Neural progenitor cell (in vitro differentiated cells): ENCODE data around the gene FOXF2. TPM values are rescaled to one million over a fixed set of nuclear protein-coding genes. Genes with fewer than 3 reads are reported as not detected.

Source experiments
- DNase-seq: peaks from one replicate; pipeline ENCODE4 v3.0.0-alpha.2; 2016; ENCODE audit warnings: low spot score
- H2AFZ ChIP-seq: fragments of 200-600 bp; sonication (generic); replicated peaks from 2 replicates; pipeline ENCODE4 v1.6.1; 2016; ENCODE audit warnings: antibody characterized with exemption
- H3F3A ChIP-seq: fragments of 200-600 bp; sonication (generic); 2 replicates; pipeline ENCODE4 v1.6.1; 2016; ENCODE audit warnings: antibody characterized with exemption, low read depth
- H3K27ac ChIP-seq: fragments of 200-600 bp; sonication (generic); 2 replicates; pipeline ENCODE4 v1.5.1; 2016; ENCODE audit warnings: mild to moderate bottlenecking
- H3K27me3 ChIP-seq: fragments of 200-600 bp; sonication (generic); 2 replicates; pipeline ENCODE4 v1.6.1; 2016; ENCODE audit warnings: mild to moderate bottlenecking, moderate library complexity
- H3K36me3 ChIP-seq: fragments of 200-600 bp; sonication (generic); 2 replicates; pipeline ENCODE4 v1.5.1; 2016
- H3K4me1 ChIP-seq: fragments of 200-600 bp; sonication (generic); 2 replicates; pipeline ENCODE4 v1.6.1; 2016; ENCODE audit warnings: mixed run types
- H3K4me2 ChIP-seq: fragments of 200-600 bp; sonication (generic); 2 replicates; pipeline ENCODE4 v1.6.1; 2016
- H3K4me3 ChIP-seq: fragments of 200-600 bp; sonication (generic); 2 replicates; pipeline ENCODE4 v1.5.1; 2016
- H3K79me2 ChIP-seq: fragments of 200-600 bp; sonication (generic); 2 replicates; pipeline ENCODE4 v1.6.1; 2016; ENCODE audit warnings: low read depth
- H3K9ac ChIP-seq: fragments of 200-600 bp; sonication (generic); 2 replicates; pipeline ENCODE4 v1.6.1; 2016
- H3K9me3 ChIP-seq: fragments of 200-600 bp; sonication (generic); 2 replicates; pipeline ENCODE4 v1.5.1; 2016; ENCODE audit warnings: low read depth
- H4K20me1 ChIP-seq: fragments of 200-600 bp; sonication (generic); 2 replicates; pipeline ENCODE4 v1.6.1; 2016; ENCODE audit warnings: low read depth
- H3K27ac Mint-ChIP-seq: 3 replicates; pipeline ENCODE4 v1.8.0; 2021; ENCODE audit warnings: mixed read lengths
- H3K27me3 Mint-ChIP-seq: 2 replicates; pipeline ENCODE4 v1.8.0; 2022; ENCODE audit warnings: low read depth, mild to moderate bottlenecking, inconsistent platforms, moderate library complexity, mixed read lengths; ENCODE audit not compliant: insufficient read depth
- H3K36me3 Mint-ChIP-seq: 3 replicates; pipeline ENCODE4 v1.8.0; 2021; ENCODE audit warnings: mixed read lengths
- H3K4me1 Mint-ChIP-seq: 3 replicates; pipeline ENCODE4 v1.8.0; 2021; ENCODE audit warnings: mixed read lengths
- H3K4me3 Mint-ChIP-seq: 3 replicates; pipeline ENCODE4 v1.8.0; 2021; ENCODE audit warnings: mild to moderate bottlenecking, moderate library complexity, mixed read lengths
- H3K9me3 Mint-ChIP-seq: 3 replicates; pipeline ENCODE4 v1.8.0; 2020; ENCODE audit warnings: mixed read lengths
- EZH2 ChIP-seq: fragments of 200-600 bp; sonication (generic); IDR thresholded peaks from 2 replicates; pipeline ENCODE4 v1.6.1; 2017; ENCODE audit warnings: antibody characterized with exemption, mild to moderate bottlenecking, moderate library complexity
- EZH2phosphoT487 ChIP-seq: fragments of 200-600 bp; sonication (generic); IDR thresholded peaks from 2 replicates; pipeline ENCODE4 v1.6.1; 2017; ENCODE audit warnings: antibody characterized with exemption
- total RNA-seq: library from RNA; depleted of rRNA; stranded (reverse); fragments of >200 nt; gene quantifications from 2 replicates; pipeline ENCODE4 v1.2.3, GENCODE V29; 2015; ENCODE audit warnings: low replicate concordance
- TF ChIP-seq, protein P1 (sequence below): fragments of 200-600 bp; sonication (generic); IDR thresholded peaks from 2 replicates; pipeline ENCODE4 v1.5.1; 2017; ENCODE audit warnings: antibody characterized with exemption, mild to moderate bottlenecking

Gene FOXF2
- total RNA-seq, 1 donor from 2014 or later: not detected

GRCh38 chr6:1390946-1391799 lies 1.8 kb downstream of the FOXF2 start:
- TF ChIP-seq, protein P1, sequence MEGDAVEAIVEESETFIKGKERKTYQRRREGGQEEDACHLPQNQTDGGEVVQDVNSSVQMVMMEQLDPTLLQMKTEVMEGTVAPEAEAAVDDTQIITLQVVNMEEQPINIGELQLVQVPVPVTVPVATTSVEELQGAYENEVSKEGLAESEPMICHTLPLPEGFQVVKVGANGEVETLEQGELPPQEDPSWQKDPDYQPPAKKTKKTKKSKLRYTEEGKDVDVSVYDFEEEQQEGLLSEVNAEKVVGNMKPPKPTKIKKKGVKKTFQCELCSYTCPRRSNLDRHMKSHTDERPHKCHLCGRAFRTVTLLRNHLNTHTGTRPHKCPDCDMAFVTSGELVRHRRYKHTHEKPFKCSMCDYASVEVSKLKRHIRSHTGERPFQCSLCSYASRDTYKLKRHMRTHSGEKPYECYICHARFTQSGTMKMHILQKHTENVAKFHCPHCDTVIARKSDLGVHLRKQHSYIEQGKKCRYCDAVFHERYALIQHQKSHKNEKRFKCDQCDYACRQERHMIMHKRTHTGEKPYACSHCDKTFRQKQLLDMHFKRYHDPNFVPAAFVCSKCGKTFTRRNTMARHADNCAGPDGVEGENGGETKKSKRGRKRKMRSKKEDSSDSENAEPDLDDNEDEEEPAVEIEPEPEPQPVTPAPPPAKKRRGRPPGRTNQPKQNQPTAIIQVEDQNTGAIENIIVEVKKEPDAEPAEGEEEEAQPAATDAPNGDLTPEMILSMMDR: no peak
- peak; percentile 99 for TF ChIP-seq EZH2
- TF ChIP-seq EZH2phosphoT487: peak; percentile 96
- Mint-ChIP-seq H3K27me3 (peaks cover 79% of the 10 kb centered on the region), H3K36me3 (no peaks in the 10 kb centered on the region), H3K4me3 (peak overlapping the region; percentile 67), H3K27ac (no peak overlapping the region), H3K9me3 (peaks cover 2% of the 10 kb centered on the region), H3K4me1 (peaks cover 33% of the 10 kb centered on the region)
- Histone ChIP-seq H3K4me3 (no peak overlapping the region), H3K9ac (no peak overlapping the region), H3K27me3 (peaks cover 100% of the 10 kb centered on the region), H3F3A (peaks cover 20% of the 10 kb centered on the region), H2AFZ (no peak overlapping the region), H3K4me1 (peaks cover 32% of the 10 kb centered on the region), H3K79me2 (no peaks in the 10 kb centered on the region), H3K36me3 (no peaks in the 10 kb centered on the region), H4K20me1 (peaks cover 92% of the 10 kb centered on the region), H3K9me3 (no peaks in the 10 kb centered on the region), H3K27ac (no peak overlapping the region), H3K4me2 (peak overlapping the region; percentile 83)
- peak; percentile 60 for DNase-seq

DNA sequence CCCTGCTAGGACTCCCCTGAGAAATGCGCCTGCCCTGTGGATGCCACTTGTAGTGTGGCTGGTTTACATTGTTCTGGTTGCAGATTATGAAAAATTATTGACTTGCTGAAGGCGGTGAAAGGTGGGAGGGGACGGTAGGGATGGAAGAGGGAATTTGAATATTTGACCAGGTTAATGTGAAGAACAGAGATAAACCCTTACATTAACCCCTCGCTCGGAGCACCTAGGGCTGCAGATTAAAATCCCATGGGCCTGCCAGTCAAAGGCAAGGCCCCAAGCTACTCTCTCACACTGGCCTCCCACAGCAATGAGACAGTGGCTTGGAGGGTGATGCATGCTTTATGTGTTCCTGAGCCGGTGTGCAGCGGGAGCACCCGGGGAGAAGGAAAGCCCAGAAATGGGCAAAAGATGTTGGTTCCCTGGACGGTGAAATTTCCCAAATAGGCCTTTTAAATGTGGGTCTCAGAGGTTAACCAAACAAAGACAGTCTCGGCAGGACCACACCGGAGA lies 2.5 kb downstream of the FOXF2 start:
- Mint-ChIP-seq H3K27ac (no peak overlapping the region), H3K4me1 (peaks cover 35% of the 10 kb centered on the region), H3K36me3 (no peaks in the 10 kb centered on the region), H3K9me3 (peaks cover 2% of the 10 kb centered on the region), H3K27me3 (peaks cover 79% of the 10 kb centered on the region), H3K4me3 (peak overlapping the region; percentile 67)
- no peak overlapping the region for H2AFZ ChIP-seq
- H4K20me1 ChIP-seq: peaks cover 92% of the 10 kb centered on the region
- H3K79me2 ChIP-seq: no peaks in the 10 kb centered on the region
- H3F3A ChIP-seq: peaks cover 20% of the 10 kb centered on the region
- peak; percentile 25 for DNase-seq
- no peak overlapping the region for H3K27ac ChIP-seq
- H3K9me3 ChIP-seq: no peaks in the 10 kb centered on the region
- H3K9ac ChIP-seq: no peak overlapping the region
- H3K4me3 ChIP-seq: no peak overlapping the region
- H3K36me3 ChIP-seq: no peaks in the 10 kb centered on the region
- H3K27me3 ChIP-seq: peaks cover 100% of the 10 kb centered on the region
- TF ChIP-seq EZH2 (no peak), EZH2phosphoT487 (no peak)
- TF ChIP-seq, protein P1: no peak
- no peak overlapping the region for H3K4me2 ChIP-seq
- H3K4me1 ChIP-seq: peaks cover 32% of the 10 kb centered on the region

GRCh38 chr6:1392813-1393640 lies 3.7 kb downstream of the FOXF2 start:
- peaks cover 100% of the 10 kb centered on the region for H3K27me3 ChIP-seq
- Mint-ChIP-seq H3K36me3 (no peaks in the 10 kb centered on the region), H3K9me3 (peaks cover 2% of the 10 kb centered on the region), H3K27ac (no peak overlapping the region), H3K4me1 (peaks cover 36% of the 10 kb centered on the region), H3K27me3 (peaks cover 73% of the 10 kb centered on the region), H3K4me3 (no peak overlapping the region)
- DNase-seq: peak; percentile 44
- peak overlapping the region; percentile 47 for H3K4me2 ChIP-seq
- peaks cover 15% of the 10 kb centered on the region for H3F3A ChIP-seq
- no peak overlapping the region for H2AFZ ChIP-seq
- H3K36me3 ChIP-seq: no peaks in the 10 kb centered on the region
- no peak overlapping the region for H3K27ac ChIP-seq
- no peaks in the 10 kb centered on the region for H3K9me3 ChIP-seq
- H3K79me2 ChIP-seq: no peaks in the 10 kb centered on the region
- peaks cover 23% of the 10 kb centered on the region for H3K4me1 ChIP-seq
- TF ChIP-seq, protein P1: no peak
- peak; percentile 96 for TF ChIP-seq EZH2phosphoT487
- peak; percentile 100 for TF ChIP-seq EZH2
- H3K4me3 ChIP-seq: peak overlapping the region; percentile 9
- no peak overlapping the region for H3K9ac ChIP-seq
- H4K20me1 ChIP-seq: peaks cover 84% of the 10 kb centered on the region
